ENCODE measurements around the gene GPHB5. TPM values are rescaled to one million over a fixed set of nuclear protein-coding genes. Genes with fewer than 3 reads are reported as not detected.
"Not testable (repeated sequence)": the region's sequence is repeated elsewhere in the genome, so short reads cannot be mapped to it uniquely, and the experiment has no call there.

Gene GPHB5
- total RNA-seq, 1 experiment from 2014 or later = not detected

DNA sequence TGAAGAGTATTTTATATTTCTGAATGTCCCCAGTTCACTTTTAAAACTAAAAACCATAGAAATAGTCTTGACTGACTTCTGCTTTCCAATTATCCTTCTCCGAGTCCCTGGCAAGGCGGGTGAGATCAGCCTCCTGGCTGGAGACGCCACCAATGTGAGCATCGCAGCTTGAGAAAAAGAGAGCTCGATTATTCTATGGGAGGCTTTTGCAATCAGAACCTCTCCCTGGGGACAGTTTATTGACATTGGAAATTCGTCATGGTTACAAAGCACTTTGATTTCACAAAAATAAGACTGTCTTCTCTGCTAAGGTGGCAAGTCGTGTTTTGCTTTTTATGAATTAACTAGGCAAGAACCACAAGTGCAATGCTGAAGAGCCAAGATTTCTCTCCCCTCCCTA is 23.6 kb upstream of the GPHB5 start:
- Histone ChIP-seq H4K20me1 (ENCODE audit: insufficient read depth, low read depth, low read length) (no peaks in the 10 kb centered on the region), H3K4me3 (ENCODE audit: low read length) (no peak overlapping the region), H3K9me3 (ENCODE audit: low read length) (no peaks in the 10 kb centered on the region), H3K9me2 (replicated peaks; ENCODE audit: insufficient read depth, low read length) (no peaks in the 10 kb centered on the region), H3K79me2 (ENCODE audit: low read length) (no peaks in the 10 kb centered on the region), H3K27ac (ENCODE audit: low read length) (no peak overlapping the region), H3K4me2 (ENCODE audit: low read depth, low read length, poor library complexity, severe bottlenecking) (no peak overlapping the region), H3K4me1 (ENCODE audit: low read length) (no peaks in the 10 kb centered on the region), H3K27me3 (ENCODE audit: low read length) (no peaks in the 10 kb centered on the region), H3K36me3 (ENCODE audit: insufficient read depth, low read length) (no peaks in the 10 kb centered on the region), H3K9ac (ENCODE audit: low read length) (no peak overlapping the region), H2AFZ (ENCODE audit: low read length) (no peak overlapping the region)
- no peak for DNase-seq

DNA sequence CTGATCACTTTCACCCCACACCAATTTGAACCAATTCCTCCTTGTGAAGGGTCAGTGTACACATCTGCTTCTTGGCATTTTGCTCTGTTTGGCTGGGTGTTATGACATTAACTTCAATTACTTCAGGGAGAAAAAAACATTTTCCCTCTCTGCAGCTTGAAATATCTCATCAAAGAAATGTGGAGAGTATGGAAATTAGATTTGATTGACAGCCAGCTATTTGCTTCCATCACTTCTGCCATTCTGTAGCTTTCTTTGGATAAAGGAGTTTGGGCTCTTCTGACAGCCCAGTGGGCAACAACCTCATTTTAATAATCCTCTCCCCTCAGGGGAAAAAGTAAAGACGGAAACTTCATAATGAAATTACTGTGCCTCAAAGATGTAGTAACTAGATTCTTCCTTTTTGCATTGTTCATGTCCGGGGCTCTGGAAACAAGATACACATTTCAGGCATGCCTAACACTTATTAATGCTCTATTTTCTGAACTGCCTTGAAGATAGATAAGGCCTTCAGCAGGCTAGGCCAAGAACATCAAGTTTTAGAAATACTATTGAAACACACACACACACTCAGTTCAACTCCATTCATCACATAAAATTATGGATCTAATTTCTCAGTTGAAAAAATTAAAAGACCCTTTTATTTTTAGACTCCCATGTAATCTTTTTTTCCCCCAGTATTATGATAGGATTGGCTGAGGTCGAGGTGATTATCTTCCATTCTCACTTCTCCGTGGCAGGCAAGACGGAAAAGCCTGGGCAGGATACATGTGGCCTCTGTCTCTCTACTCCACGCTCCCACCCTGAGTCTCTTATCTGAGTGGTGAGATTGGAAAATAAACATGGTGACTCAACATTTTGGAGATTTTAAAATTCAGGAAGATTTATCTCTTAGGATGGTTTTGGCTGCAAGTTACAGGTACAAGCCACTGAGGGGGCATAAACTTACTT is 10.3 kb upstream of the GPHB5 start:
- no peak overlapping the region for H2AFZ ChIP-seq (ENCODE audit: low read length)
- no peak overlapping the region for H3K4me2 ChIP-seq (ENCODE audit: low read depth, low read length, poor library complexity, severe bottlenecking)
- no peak for DNase-seq
- H3K4me1 ChIP-seq (ENCODE audit: low read length) = no peaks in the 10 kb centered on the region
- H3K36me3 ChIP-seq (ENCODE audit: insufficient read depth, low read length) = no peaks in the 10 kb centered on the region
- H3K79me2 ChIP-seq (ENCODE audit: low read length) = no peaks in the 10 kb centered on the region
- no peak overlapping the region for H3K9ac ChIP-seq (ENCODE audit: low read length)
- H3K27me3 ChIP-seq (ENCODE audit: low read length) = peaks cover 3% of the 10 kb centered on the region; the same call in 1 of the 2 replicates
- no peaks in the 10 kb centered on the region for H3K9me3 ChIP-seq (ENCODE audit: low read length)
- no peaks in the 10 kb centered on the region; the same call in 1 of the 2 replicates for H3K9me2 ChIP-seq (replicated peaks; ENCODE audit: insufficient read depth, low read length)
- H3K4me3 ChIP-seq (ENCODE audit: low read length) = no peak overlapping the region
- no peaks in the 10 kb centered on the region for H4K20me1 ChIP-seq (ENCODE audit: insufficient read depth, low read depth, low read length)
- H3K27ac ChIP-seq (ENCODE audit: low read length) = no peak overlapping the region

DNA sequence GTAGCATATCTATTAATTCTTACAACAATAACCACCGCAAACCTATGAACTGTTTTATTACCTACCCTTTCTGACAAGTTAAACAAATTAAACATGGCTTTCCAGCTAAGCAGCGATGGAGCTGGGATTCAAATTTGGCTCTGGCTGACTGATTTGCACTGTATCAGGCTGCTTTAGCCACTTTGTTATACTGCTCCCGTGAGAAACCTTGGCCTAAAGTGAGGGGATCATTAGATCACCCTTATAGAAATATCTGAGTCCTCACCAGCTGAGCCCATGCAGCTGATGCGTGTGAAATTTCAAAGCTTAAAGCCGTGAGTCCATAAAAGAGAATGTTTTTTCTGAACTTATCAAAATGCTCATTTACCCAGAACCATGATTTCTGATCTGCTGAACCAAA is 8.1 kb upstream of the GPHB5 start:
- Histone ChIP-seq H3K9me2 (replicated peaks; ENCODE audit: insufficient read depth, low read length) (no peaks in the 10 kb centered on the region; the same call in 1 of the 2 replicates), H3K9ac (ENCODE audit: low read length) (no peak overlapping the region), H4K20me1 (ENCODE audit: insufficient read depth, low read depth, low read length) (no peaks in the 10 kb centered on the region), H3K36me3 (ENCODE audit: insufficient read depth, low read length) (no peaks in the 10 kb centered on the region), H2AFZ (ENCODE audit: low read length) (no peak overlapping the region), H3K4me3 (ENCODE audit: low read length) (no peak overlapping the region), H3K79me2 (ENCODE audit: low read length) (no peaks in the 10 kb centered on the region), H3K4me1 (ENCODE audit: low read length) (no peaks in the 10 kb centered on the region), H3K9me3 (ENCODE audit: low read length) (no peaks in the 10 kb centered on the region), H3K27ac (ENCODE audit: low read length) (no peak overlapping the region), H3K4me2 (ENCODE audit: low read depth, low read length, poor library complexity, severe bottlenecking) (no peak overlapping the region), H3K27me3 (ENCODE audit: low read length) (peaks cover 3% of the 10 kb centered on the region; the same call in 1 of the 2 replicates)
- DNase-seq = no peak

DNA sequence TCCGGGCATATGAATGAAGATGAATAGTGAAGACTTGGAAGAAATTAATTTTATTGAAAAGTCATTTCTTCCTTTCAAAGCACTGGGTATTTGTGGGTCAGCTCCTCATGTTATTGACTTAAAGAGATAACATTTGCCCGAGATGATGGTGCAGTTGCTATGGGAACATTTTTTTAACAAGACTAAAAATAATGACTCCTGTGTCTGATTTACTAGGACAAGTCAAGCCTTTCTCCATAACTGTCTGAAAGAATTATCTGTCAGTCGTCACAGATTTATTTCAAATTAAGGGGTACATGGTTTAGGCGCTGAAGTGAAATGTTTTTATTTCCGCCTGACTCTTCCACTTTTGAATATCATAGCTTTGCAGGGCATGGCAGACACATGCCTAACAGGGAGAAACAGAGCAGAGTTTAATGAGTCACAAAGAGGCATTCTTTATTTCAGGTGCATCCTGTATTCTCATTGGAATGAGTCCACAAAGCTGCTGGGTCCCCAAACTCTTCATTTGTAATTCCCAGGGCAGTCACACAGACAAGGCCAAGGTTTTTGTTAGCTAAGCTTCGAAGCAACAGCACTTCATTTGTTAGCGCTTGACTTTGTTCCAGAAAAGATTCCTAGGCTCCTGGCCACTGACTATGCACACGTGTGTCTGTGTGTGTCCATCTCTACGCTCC is 4.3 kb upstream of the GPHB5 start:
- no peak for DNase-seq
- Histone ChIP-seq H3K9me2 (replicated peaks; ENCODE audit: insufficient read depth, low read length) (no peaks in the 10 kb centered on the region; the same call in 1 of the 2 replicates), H3K9me3 (ENCODE audit: low read length) (no peaks in the 10 kb centered on the region), H3K4me1 (ENCODE audit: low read length) (no peaks in the 10 kb centered on the region), H4K20me1 (ENCODE audit: insufficient read depth, low read depth, low read length) (no peaks in the 10 kb centered on the region), H3K79me2 (ENCODE audit: low read length) (no peaks in the 10 kb centered on the region), H2AFZ (ENCODE audit: low read length) (no peak overlapping the region), H3K4me2 (ENCODE audit: low read depth, low read length, poor library complexity, severe bottlenecking) (no peak overlapping the region), H3K27ac (ENCODE audit: low read length) (no peak overlapping the region), H3K36me3 (ENCODE audit: insufficient read depth, low read length) (no peaks in the 10 kb centered on the region), H3K27me3 (ENCODE audit: low read length) (no peaks in the 10 kb centered on the region), H3K9ac (ENCODE audit: low read length) (no peak overlapping the region), H3K4me3 (ENCODE audit: low read length) (no peak overlapping the region)

DNA sequence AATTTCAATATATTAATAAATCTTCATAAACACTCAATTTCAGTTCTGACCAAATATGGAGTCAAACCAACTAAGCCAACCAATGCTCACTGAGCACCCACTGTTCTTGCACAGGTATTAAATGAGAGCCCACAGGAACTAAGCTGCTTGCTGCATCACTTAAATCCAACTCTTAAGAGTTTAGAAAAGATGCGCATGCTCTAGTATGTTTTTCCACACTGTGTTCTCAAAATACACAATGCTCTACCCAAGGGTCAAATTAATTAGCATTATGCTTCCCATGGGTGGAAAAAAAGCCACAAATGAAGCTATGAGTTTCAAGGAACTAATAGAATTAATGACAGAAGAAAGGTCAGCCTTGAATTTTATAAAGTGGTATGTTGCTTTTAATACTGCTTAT is 3.7 kb upstream of the GPHB5 start:
- no peak for DNase-seq
- no peaks in the 10 kb centered on the region for H3K79me2 ChIP-seq (ENCODE audit: low read length)
- H3K9me2 ChIP-seq (replicated peaks; ENCODE audit: insufficient read depth, low read length) = no peaks in the 10 kb centered on the region
- H3K9ac ChIP-seq (ENCODE audit: low read length) = no peak overlapping the region
- no peak overlapping the region for H3K4me2 ChIP-seq (ENCODE audit: low read depth, low read length, poor library complexity, severe bottlenecking)
- no peaks in the 10 kb centered on the region for H3K27me3 ChIP-seq (ENCODE audit: low read length)
- no peak overlapping the region for H3K27ac ChIP-seq (ENCODE audit: low read length)
- no peaks in the 10 kb centered on the region for H3K36me3 ChIP-seq (ENCODE audit: insufficient read depth, low read length)
- no peaks in the 10 kb centered on the region for H3K9me3 ChIP-seq (ENCODE audit: low read length)
- H3K4me3 ChIP-seq (ENCODE audit: low read length) = no peak overlapping the region
- no peaks in the 10 kb centered on the region for H4K20me1 ChIP-seq (ENCODE audit: insufficient read depth, low read depth, low read length)
- H3K4me1 ChIP-seq (ENCODE audit: low read length) = no peaks in the 10 kb centered on the region
- H2AFZ ChIP-seq (ENCODE audit: low read length) = no peak overlapping the region

DNA sequence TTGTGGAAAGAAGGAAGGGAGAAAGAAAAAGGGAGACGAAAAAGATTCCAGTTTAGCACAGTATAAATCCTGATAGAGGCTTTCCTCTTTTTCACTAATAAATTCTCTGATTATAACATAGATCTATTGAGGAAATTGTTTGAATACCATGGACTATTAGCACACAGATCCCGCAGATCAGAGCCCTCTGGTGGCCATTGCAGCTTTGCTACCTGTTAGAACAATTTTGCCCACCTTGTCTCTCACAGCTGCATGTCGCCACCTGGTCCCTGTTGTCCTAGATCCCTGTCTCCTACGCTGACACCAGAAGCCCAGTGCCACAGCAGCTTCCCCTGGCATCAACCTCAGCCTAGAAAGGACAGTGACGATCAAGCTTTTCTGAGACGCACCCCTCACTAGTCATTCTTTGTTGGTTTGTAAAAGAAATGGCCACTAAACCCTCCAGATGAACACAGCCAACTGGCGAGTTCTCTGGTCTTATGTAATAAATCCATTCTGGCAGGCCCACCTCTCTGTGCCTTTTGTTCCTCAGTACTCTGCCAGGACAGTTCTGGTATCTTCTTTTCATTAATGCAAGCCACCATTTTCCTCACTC is 9.9 kb downstream of the GPHB5 start:
- H3K4me2 ChIP-seq (ENCODE audit: low read depth, low read length, poor library complexity, severe bottlenecking) = no peak overlapping the region
- H3K36me3 ChIP-seq (ENCODE audit: insufficient read depth, low read length) = no peaks in the 10 kb centered on the region
- no peaks in the 10 kb centered on the region for H3K4me1 ChIP-seq (ENCODE audit: low read length)
- no peaks in the 10 kb centered on the region for H3K27me3 ChIP-seq (ENCODE audit: low read length)
- H3K9ac ChIP-seq (ENCODE audit: low read length) = no peak overlapping the region
- H2AFZ ChIP-seq (ENCODE audit: low read length) = no peak overlapping the region
- no peaks in the 10 kb centered on the region for H3K9me2 ChIP-seq (replicated peaks; ENCODE audit: insufficient read depth, low read length)
- H4K20me1 ChIP-seq (ENCODE audit: insufficient read depth, low read depth, low read length) = no peaks in the 10 kb centered on the region
- H3K27ac ChIP-seq (ENCODE audit: low read length) = no peak overlapping the region
- H3K79me2 ChIP-seq (ENCODE audit: low read length) = no peaks in the 10 kb centered on the region
- no peaks in the 10 kb centered on the region for H3K9me3 ChIP-seq (ENCODE audit: low read length)
- peak; percentile 79 for DNase-seq
- H3K4me3 ChIP-seq (ENCODE audit: low read length) = no peak overlapping the region

DNA sequence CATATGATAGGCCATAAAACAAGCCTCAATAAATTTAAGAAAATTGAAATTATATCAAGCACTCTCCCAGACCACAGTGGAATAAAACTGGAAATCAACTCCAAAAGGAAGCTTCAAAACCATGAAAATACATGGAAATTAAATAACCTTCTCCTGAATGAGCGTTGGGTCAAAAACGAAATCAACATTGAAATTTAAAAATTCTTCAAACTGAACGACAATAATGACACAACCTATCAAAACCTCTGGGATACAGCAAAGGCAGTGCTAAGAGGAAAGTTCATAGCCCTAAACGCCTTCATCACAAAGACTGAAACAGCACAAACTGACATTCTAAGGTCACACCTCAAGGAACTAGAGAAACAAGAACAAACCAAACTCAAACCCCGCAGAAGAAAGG is 14.3 kb downstream of the GPHB5 start:
- H3K79me2 ChIP-seq (ENCODE audit: low read length); H3K9me3 ChIP-seq (ENCODE audit: low read length); H3K4me1 ChIP-seq (ENCODE audit: low read length); H3K36me3 ChIP-seq (ENCODE audit: insufficient read depth, low read length); H3K4me3 ChIP-seq (ENCODE audit: low read length); H2AFZ ChIP-seq (ENCODE audit: low read length); H3K27ac ChIP-seq (ENCODE audit: low read length); H3K9me2 ChIP-seq (replicated peaks; ENCODE audit: insufficient read depth, low read length); H3K27me3 ChIP-seq (ENCODE audit: low read length); H3K4me2 ChIP-seq (ENCODE audit: low read depth, low read length, poor library complexity, severe bottlenecking); H3K9ac ChIP-seq (ENCODE audit: low read length); DNase-seq; H4K20me1 ChIP-seq (ENCODE audit: insufficient read depth, low read depth, low read length): not testable (repeated sequence)

DNA sequence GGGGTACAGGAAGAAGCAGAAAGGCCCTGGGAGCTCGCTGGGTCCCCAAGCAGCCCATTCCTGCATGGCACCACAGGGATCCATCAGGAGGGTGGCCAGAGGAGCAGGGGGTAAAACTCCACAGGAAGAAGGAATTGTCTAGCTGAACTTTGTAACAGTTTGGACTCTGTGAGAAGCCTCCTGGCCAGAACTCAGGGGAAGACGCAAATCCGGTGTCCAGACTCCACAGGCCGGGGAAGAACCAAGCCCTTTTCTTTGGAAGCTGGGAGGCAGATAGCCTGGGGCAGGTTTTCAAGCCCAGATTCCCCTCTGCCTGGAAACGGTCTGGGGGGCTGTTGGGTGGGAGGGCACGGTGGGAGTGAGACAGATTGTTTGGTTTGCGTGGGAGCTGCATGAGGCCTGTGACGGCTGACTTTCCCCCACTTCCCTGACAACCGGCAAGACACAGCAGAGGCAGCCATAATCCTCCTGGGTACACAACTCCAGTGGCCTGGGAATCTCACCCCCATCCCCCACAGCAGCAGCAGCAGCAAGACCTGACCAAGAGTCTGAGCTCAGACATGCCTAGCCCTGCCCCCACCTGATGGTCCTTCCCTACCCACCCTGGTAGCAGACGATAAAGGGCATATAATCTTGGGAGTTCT is 16.7 kb downstream of the GPHB5 start:
- Histone ChIP-seq H3K27ac (ENCODE audit: low read length) (no peak overlapping the region), H3K36me3 (ENCODE audit: insufficient read depth, low read length) (no peaks in the 10 kb centered on the region), H3K4me2 (ENCODE audit: low read depth, low read length, poor library complexity, severe bottlenecking) (no peak overlapping the region), H3K79me2 (ENCODE audit: low read length) (no peaks in the 10 kb centered on the region), H3K9ac (ENCODE audit: low read length) (no peak overlapping the region), H2AFZ (ENCODE audit: low read length) (no peak overlapping the region), H3K27me3 (ENCODE audit: low read length) (no peaks in the 10 kb centered on the region), H3K4me1 (ENCODE audit: low read length) (no peaks in the 10 kb centered on the region), H3K4me3 (ENCODE audit: low read length) (no peak overlapping the region), H3K9me2 (replicated peaks; ENCODE audit: insufficient read depth, low read length) (no peaks in the 10 kb centered on the region), H4K20me1 (ENCODE audit: insufficient read depth, low read depth, low read length) (no peaks in the 10 kb centered on the region), H3K9me3 (ENCODE audit: low read length) (no peaks in the 10 kb centered on the region)
- no peak for DNase-seq
